ENCODE results near the gene RGS9. TPM values are rescaled to one million over a fixed set of nuclear protein-coding genes. Genes with fewer than 3 reads are reported as not detected.

The RGS9 gene
- polyA plus RNA-seq, 3 donors, result 14.1 to 17.1 (median 15.7) TPM

- no peak for DNase-seq (ENCODE audit: extremely low read depth in 1 of 11, low read depth in 9 of 11, low spot score in 4 of 11)
Observed at GRCh38 chr17:65143889-65144604, 6.9 kb downstream of the RGS9 start.

- DNase-seq (ENCODE audit: extremely low read depth in 1 of 11, low read depth in 9 of 11, low spot score in 4 of 11), result no peak
Observed at GRCh38 chr17:65145743-65146142, 8.6 kb downstream of the RGS9 start.

- DNase-seq (ENCODE audit: extremely low read depth in 1 of 11, low read depth in 9 of 11, low spot score in 4 of 11), result no peak
Observed at GRCh38 chr17:65147955-65148354, 10.8 kb downstream of the RGS9 start.

- no peak for DNase-seq (ENCODE audit: extremely low read depth in 1 of 11, low read depth in 9 of 11, low spot score in 4 of 11)
Observed at GRCh38 chr17:65154770-65155589, 17.8 kb downstream of the RGS9 start.

- no peak for DNase-seq (ENCODE audit: extremely low read depth in 1 of 11, low read depth in 9 of 11, low spot score in 4 of 11)
Observed at GRCh38 chr17:65155622-65156021, 18.5 kb downstream of the RGS9 start.

- DNase-seq (ENCODE audit: extremely low read depth in 1 of 11, low read depth in 9 of 11, low spot score in 4 of 11), result no peak
Observed at GRCh38 chr17:65156185-65156834, 19.1 kb downstream of the RGS9 start.

GRCh38 chr17:65156835-65157565 lies 19.8 kb downstream of the RGS9 start:
- DNase-seq (ENCODE audit: extremely low read depth in 1 of 11, low read depth in 9 of 11, low spot score in 4 of 11), result no peak

- no peak for DNase-seq (ENCODE audit: extremely low read depth in 1 of 11, low read depth in 9 of 11, low spot score in 4 of 11)
Observed at GRCh38 chr17:65158041-65158440, 20.9 kb downstream of the RGS9 start.

GRCh38 chr17:65158622-65159021 lies 21.5 kb downstream of the RGS9 start:
- DNase-seq (ENCODE audit: extremely low read depth in 1 of 11, low read depth in 9 of 11, low spot score in 4 of 11), result no peak

GRCh38 chr17:65160516-65160915 lies 23.3 kb downstream of the RGS9 start:
- DNase-seq (ENCODE audit: extremely low read depth in 1 of 11, low read depth in 9 of 11, low spot score in 4 of 11), result no peak

- DNase-seq (ENCODE audit: extremely low read depth in 1 of 11, low read depth in 9 of 11, low spot score in 4 of 11), result no peak
Observed at GRCh38 chr17:65163990-65164495, 26.9 kb downstream of the RGS9 start.

GRCh38 chr17:65166787-65167186 lies 29.6 kb downstream of the RGS9 start:
- DNase-seq (ENCODE audit: extremely low read depth in 1 of 11, low read depth in 9 of 11, low spot score in 4 of 11), result no peak

GRCh38 chr17:65167566-65167965 lies 30.4 kb downstream of the RGS9 start:
- peak in 1 of 11 donors; percentile 51 for DNase-seq (ENCODE audit: extremely low read depth in 1 of 11, low read depth in 9 of 11, low spot score in 4 of 11)

- no peak for DNase-seq (ENCODE audit: extremely low read depth in 1 of 11, low read depth in 9 of 11, low spot score in 4 of 11)
Observed at GRCh38 chr17:65169691-65170090, 32.5 kb downstream of the RGS9 start.

- DNase-seq (ENCODE audit: extremely low read depth in 1 of 11, low read depth in 9 of 11, low spot score in 4 of 11), result no peak
Observed at GRCh38 chr17:65170839-65171238, 33.7 kb downstream of the RGS9 start.

- no peak for DNase-seq (ENCODE audit: extremely low read depth in 1 of 11, low read depth in 9 of 11, low spot score in 4 of 11)
Observed at GRCh38 chr17:65171752-65172151, 34.6 kb downstream of the RGS9 start.

- no peak for DNase-seq (ENCODE audit: extremely low read depth in 1 of 11, low read depth in 9 of 11, low spot score in 4 of 11)
Observed at GRCh38 chr17:65172496-65173136, 35.4 kb downstream of the RGS9 start.

- no peak for DNase-seq (ENCODE audit: extremely low read depth in 1 of 11, low read depth in 9 of 11, low spot score in 4 of 11)
Observed at GRCh38 chr17:65173284-65173793, 36.2 kb downstream of the RGS9 start.

Measured in renal cortex interstitium (tissue), 11 donors.